ENCODE data around the gene FZD1. TPM values are rescaled to one million over a fixed set of nuclear protein-coding genes. Genes with fewer than 3 reads are reported as not detected.

Gene FZD1
- total and polyA plus RNA-seq, 2 of the 8 experiments (the other 6 are each of a cell fraction or from before 2014, with no cell fraction given): 0.62 to 0.91 TPM

DNA sequence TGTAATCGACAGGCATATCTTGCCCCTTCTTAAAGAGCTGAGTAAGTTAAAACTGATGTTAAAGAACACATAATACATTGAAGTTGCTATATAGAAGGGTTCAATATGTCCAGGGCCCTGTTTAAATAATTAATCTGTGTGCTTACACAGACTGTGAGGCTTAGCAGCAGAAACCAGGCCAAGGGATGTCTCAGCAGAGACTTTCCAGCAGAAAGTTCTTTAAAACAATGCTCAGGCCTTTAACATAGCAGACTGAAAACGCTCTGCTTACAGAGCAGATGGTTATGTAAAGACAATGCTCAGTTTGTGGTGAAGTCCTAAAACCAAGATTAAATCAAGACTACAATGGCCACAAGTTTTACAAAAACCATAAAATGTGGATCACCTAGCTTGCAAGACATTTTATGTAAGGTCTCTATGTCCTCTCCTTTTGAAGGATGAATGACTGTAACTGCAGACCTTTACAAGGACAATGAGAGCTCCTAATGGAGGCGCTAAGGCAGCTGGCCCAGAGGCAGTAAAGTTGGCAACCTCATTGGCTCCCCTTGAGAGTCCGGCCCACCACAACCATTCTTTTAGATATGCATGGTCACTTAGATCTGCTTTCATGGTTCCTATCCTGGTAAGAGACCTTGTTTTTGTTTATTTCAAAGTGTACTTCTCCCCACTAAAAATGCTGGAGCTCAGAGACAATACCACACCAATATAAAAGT, 56.3 kb downstream of the FZD1 start:
- H3K79me2 ChIP-seq (ENCODE audit: control insufficient read depth in 1 of 2, insufficient read depth in 2 of 2, low read length in 2 of 2): no peaks in the 10 kb centered on the region
- ChIA-PET CTCF (ENCODE audit: partially characterized antibody) (interaction anchor here (0.7 kb wide), 1 partner anchor 48 kb away, joined by 3 read pairs; no protein-coding TSS in a partner anchor), POLR2A (ENCODE audit: partially characterized antibody) (interaction anchor here (0.6 kb wide), 1 partner anchor 109 kb away, joined by 3 read pairs; no protein-coding TSS in a partner anchor)
- H4K91ac ChIP-seq (replicated peaks; ENCODE audit: insufficient read length, low read length): no peak overlapping the region
- no peak overlapping the region for H4K5ac ChIP-seq (ENCODE audit: insufficient read length, low read depth, low read length)
- peaks cover 0 to 2% (median 0%) of the 10 kb centered on the region in 4 experiments; a peak in 1 of 7 replicates for H3K27me3 ChIP-seq (replicated peaks in 1 of 4; ENCODE audit: control insufficient read depth in 3 of 4, extremely low read depth in 1 of 4, insufficient read depth in 3 of 4, low read length in 3 of 4)
- H3K56ac ChIP-seq (replicated peaks; ENCODE audit: insufficient read length, low read depth, low read length): no peak overlapping the region
- H4K20me1 ChIP-seq (replicated peaks in 1 of 2; ENCODE audit: control insufficient read depth in 1 of 2, insufficient read depth in 2 of 2, low read length in 2 of 2): no peaks in the 10 kb centered on the region
- H3K9me3 ChIP-seq (ENCODE audit: insufficient read depth in 2 of 2, low read depth in 1 of 2, low read length in 1 of 2): no peaks in the 10 kb centered on the region
- no peak overlapping the region for H2BK15ac ChIP-seq (ENCODE audit: low read length)
- no peak for DNase-seq (ENCODE audit: low read depth in 1 of 2, low spot score in 2 of 2)
- H3K23me2 ChIP-seq (ENCODE audit: low read depth, low read length): no peaks in the 10 kb centered on the region; the same call in 1 of the 2 replicates
- H3K4me1 ChIP-seq (replicated peaks in 1 of 4; ENCODE audit: control insufficient read depth in 3 of 4, insufficient read depth in 4 of 4, low read length in 3 of 4): peaks cover 0 to 5% (median 0%) of the 10 kb centered on the region in 4 experiments; a peak in 1 of 7 replicates
- H2BK5ac ChIP-seq (ENCODE audit: low read depth, low read length): no peak overlapping the region
- 84% methylated on average over 4 of the region's 4 CpGs; no CpG with 5 or more reads in 1 of the 2 experiments for WGBS, 2 experiments (ENCODE audit: extremely low coverage in 1 of 2, insufficient coverage in 1 of 2, insufficient read length in 1 of 2, insufficient replicate concordance in 2 of 2, low coverage in 1 of 2, low lambda C conversion rate in 2 of 2, missing lambda C conversion rate in 1 of 2)
- H3K18ac ChIP-seq (ENCODE audit: extremely low read depth, low read length): no peak overlapping the region
- no peak overlapping the region for H3K27ac ChIP-seq (ENCODE audit: low read depth, low read length)
- H3K23ac ChIP-seq (ENCODE audit: insufficient read length): no peak overlapping the region
- FAIRE-seq: no peak
- no peak overlapping the region for H2BK120ac ChIP-seq (replicated peaks; ENCODE audit: low read depth, low read length)
- H3K4me2 ChIP-seq (ENCODE audit: insufficient read depth in 1 of 2, low read depth in 2 of 2, low read length in 2 of 2): no peak overlapping the region
- no peak overlapping the region for H2AK5ac ChIP-seq (ENCODE audit: low read depth, low read length)
- no peak overlapping the region for H3K14ac ChIP-seq (ENCODE audit: insufficient read length)
- no peak overlapping the region for H2BK12ac ChIP-seq (ENCODE audit: low read depth, low read length)
- H2AFZ ChIP-seq (ENCODE audit: low read length): no peak overlapping the region
- H2BK20ac ChIP-seq (ENCODE audit: low read length): no peak overlapping the region
- H3K4ac ChIP-seq (replicated peaks; ENCODE audit: insufficient read length, low read depth, low read length): no peak overlapping the region
- H3K9ac ChIP-seq (replicated peaks in 1 of 4; ENCODE audit: extremely low read depth in 1 of 4, low read depth in 3 of 4, low read length in 3 of 4): no peak overlapping the region
- no peak overlapping the region for H3K4me3 ChIP-seq (ENCODE audit: extremely low read depth in 1 of 4, insufficient read depth in 2 of 4, low read depth in 3 of 4, low read length in 4 of 4)
- no peak overlapping the region for H4K8ac ChIP-seq (ENCODE audit: extremely low read depth, insufficient read depth, low read length)
- no peaks in the 10 kb centered on the region for H3K79me1 ChIP-seq (ENCODE audit: low read depth, low read length)
- no peaks in the 10 kb centered on the region for H3K36me3 ChIP-seq (ENCODE audit: control insufficient read depth in 2 of 4, insufficient read depth in 4 of 4, low read length in 3 of 4)
- TF ChIP-seq PHF8 (conservative IDR thresholded peaks at IDR 0.05; ENCODE audit: low read depth, low read length): no peak
